ENCODE data around the gene GPX3. TPM values are rescaled to one million over a fixed set of nuclear protein-coding genes. Genes with fewer than 3 reads are reported as not detected.

Gene GPX3
- total and polyA plus RNA-seq, 2 of the 13 experiments (the other 11 are each of a cell fraction or from before 2014, with no cell fraction given) = 33.8 to 1,892 TPM

DNA sequence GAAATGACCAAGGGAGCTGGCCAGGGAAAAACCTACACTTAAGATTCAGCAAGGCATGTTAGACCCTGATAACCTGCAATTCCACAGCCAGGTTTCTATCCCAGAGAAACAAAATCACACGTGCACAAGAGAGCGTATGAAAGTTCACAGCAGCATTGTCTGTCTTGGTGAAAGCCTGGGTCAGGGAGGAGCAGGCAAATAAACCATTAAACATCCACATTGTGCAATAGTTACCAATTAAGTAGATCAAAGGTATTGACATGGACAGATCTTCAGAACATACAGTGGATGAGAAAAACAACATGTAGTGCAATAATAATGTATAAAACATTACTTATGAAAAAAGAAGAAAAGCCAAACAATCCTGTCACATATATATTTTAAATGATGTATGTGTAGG lies 15.9 kb upstream of the GPX3 start (continued):
- TF ChIP-seq JDP2 (CRISPR knock-in tag; IDR thresholded peaks at IDR 0.05; ENCODE audit: borderline replicate concordance) (no peak), KLF13 (CRISPR knock-in tag; IDR thresholded peaks at IDR 0.05) (no peak), BRCA1 (CRISPR knock-in tag; IDR thresholded peaks at IDR 0.05) (no peak), GPN1 (CRISPR knock-in tag; IDR thresholded peaks at IDR 0.05; ENCODE audit: borderline replicate concordance) (no peak), TEAD3 (CRISPR knock-in tag; optimal IDR thresholded peaks at IDR 0.05; ENCODE audit: borderline replicate concordance) (peak; percentile 80), HBP1 (CRISPR knock-in tag; IDR thresholded peaks at IDR 0.05; ENCODE audit: low read depth) (no peak), ZNF558 (CRISPR knock-in tag; IDR thresholded peaks at IDR 0.05; ENCODE audit: borderline replicate concordance) (no peak), ZNF264 (CRISPR knock-in tag; IDR thresholded peaks at IDR 0.05) (no peak), ZNF468 (CRISPR knock-in tag; IDR thresholded peaks at IDR 0.05) (no peak), ZNF747 (CRISPR knock-in tag; IDR thresholded peaks at IDR 0.05; ENCODE audit: borderline replicate concordance) (no peak), ZNF30 (CRISPR knock-in tag; IDR thresholded peaks at IDR 0.05) (no peak), ZNF567 (CRISPR knock-in tag; IDR thresholded peaks at IDR 0.05; ENCODE audit: borderline replicate concordance) (no peak), ZBTB39 (CRISPR knock-in tag; IDR thresholded peaks at IDR 0.05) (no peak), POLR2A (IDR thresholded peaks at IDR 0.05; ENCODE audit: insufficient read depth in 1 of 2, low read depth in 2 of 2, low read length in 2 of 2) (no peak), TRAFD1 (CRISPR knock-in tag; IDR thresholded peaks at IDR 0.05; ENCODE audit: borderline replicate concordance) (no peak), ZNF562 (CRISPR knock-in tag; IDR thresholded peaks at IDR 0.05; ENCODE audit: borderline replicate concordance) (no peak), HNRNPH1 (optimal IDR thresholded peaks at IDR 0.05; ENCODE audit: low read depth, low read length) (no peak), JUN (CRISPR knock-in tag; IDR thresholded peaks at IDR 0.05) (no peak)
- TF ChIP-seq, protein P1, sequence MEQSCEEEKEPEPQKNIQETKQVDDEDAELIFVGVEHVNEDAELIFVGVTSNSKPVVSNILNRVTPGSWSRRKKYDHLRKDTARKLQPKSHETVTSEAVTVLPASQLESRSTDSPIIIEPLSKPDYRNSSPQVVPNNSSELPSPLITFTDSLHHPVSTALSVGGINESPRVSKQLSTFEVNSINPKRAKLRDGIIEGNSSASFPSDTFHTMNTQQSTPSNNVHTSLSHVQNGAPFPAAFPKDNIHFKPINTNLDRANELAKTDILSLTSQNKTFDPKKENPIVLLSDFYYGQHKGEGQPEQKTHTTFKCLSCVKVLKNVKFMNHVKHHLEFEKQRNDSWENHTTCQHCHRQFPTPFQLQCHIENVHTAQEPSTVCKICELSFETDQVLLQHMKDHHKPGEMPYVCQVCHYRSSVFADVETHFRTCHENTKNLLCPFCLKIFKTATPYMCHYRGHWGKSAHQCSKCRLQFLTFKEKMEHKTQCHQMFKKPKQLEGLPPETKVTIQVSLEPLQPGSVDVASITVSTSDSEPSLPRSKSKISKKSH (CRISPR knock-in tag; IDR thresholded peaks at IDR 0.05; ENCODE audit: borderline replicate concordance) = no peak
- TF ChIP-seq, protein P2, sequence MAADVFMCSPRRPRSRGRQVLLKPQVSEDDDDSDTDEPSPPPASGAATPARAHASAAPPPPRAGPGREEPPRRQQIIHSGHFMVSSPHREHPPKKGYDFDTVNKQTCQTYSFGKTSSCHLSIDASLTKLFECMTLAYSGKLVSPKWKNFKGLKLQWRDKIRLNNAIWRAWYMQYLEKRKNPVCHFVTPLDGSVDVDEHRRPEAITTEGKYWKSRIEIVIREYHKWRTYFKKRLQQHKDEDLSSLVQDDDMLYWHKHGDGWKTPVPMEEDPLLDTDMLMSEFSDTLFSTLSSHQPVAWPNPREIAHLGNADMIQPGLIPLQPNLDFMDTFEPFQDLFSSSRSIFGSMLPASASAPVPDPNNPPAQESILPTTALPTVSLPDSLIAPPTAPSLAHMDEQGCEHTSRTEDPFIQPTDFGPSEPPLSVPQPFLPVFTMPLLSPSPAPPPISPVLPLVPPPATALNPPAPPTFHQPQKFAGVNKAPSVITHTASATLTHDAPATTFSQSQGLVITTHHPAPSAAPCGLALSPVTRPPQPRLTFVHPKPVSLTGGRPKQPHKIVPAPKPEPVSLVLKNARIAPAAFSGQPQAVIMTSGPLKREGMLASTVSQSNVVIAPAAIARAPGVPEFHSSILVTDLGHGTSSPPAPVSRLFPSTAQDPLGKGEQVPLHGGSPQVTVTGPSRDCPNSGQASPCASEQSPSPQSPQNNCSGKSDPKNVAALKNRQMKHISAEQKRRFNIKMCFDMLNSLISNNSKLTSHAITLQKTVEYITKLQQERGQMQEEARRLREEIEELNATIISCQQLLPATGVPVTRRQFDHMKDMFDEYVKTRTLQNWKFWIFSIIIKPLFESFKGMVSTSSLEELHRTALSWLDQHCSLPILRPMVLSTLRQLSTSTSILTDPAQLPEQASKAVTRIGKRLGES (CRISPR knock-in tag; IDR thresholded peaks at IDR 0.05; ENCODE audit: borderline replicate concordance) = no peak
